OCI-LY1 (cell line): Measurements from ENCODE around the gene DUOX1.

Experiments used
- H2AFZ ChIP-seq: fragments of 200-600 bp; sonication (generic), shearing (Covaris generic); 2 replicates; pipeline ENCODE4 v1.6.0; 2014; ENCODE audit warnings: antibody characterized with exemption, mild to moderate bottlenecking, low read length
- H3F3A ChIP-seq: fragments of 200-600 bp; sonication (generic), shearing (Covaris generic); 2 replicates; pipeline ENCODE4 v1.6.0; 2014; ENCODE audit warnings: mild to moderate bottlenecking, antibody characterized with exemption, low read length, moderate library complexity; ENCODE audit not compliant: insufficient read depth
- H3K27ac ChIP-seq: fragments of 200-600 bp; sonication (generic); 2 replicates; pipeline ENCODE4 v1.5.1; 2014; ENCODE audit warnings: low read length, mixed run types, mild to moderate bottlenecking, low read depth; ENCODE audit not compliant: poor library complexity, severe bottlenecking
- H3K27me3 ChIP-seq: fragments of 200-600 bp; sonication (generic); 2 replicates; pipeline ENCODE4 v1.6.0; 2014; ENCODE audit warnings: antibody characterized with exemption, mild to moderate bottlenecking, low read length, moderate library complexity; ENCODE audit not compliant: insufficient read depth
- H3K36me3 ChIP-seq: fragments of 200-600 bp; sonication (generic); 2 replicates; pipeline ENCODE4 v1.6.1; 2014; ENCODE audit warnings: mild to moderate bottlenecking, antibody characterized with exemption, low read length, moderate library complexity, mixed read lengths; ENCODE audit not compliant: insufficient read depth
- H3K4me1 ChIP-seq: fragments of 200-600 bp; sonication (generic); 2 replicates; pipeline ENCODE4 v1.5.1; 2014; ENCODE audit warnings: mild to moderate bottlenecking, low read length, moderate library complexity; ENCODE audit not compliant: insufficient read depth, severe bottlenecking
- H3K4me2 ChIP-seq: fragments of 200-600 bp; sonication (generic), shearing (Covaris generic); 2 replicates; pipeline ENCODE4 v1.6.1; 2014; ENCODE audit warnings: low read length
- H3K4me3 ChIP-seq: fragments of 200-600 bp; sonication (generic); 2 replicates; pipeline ENCODE4 v1.5.1; 2014; ENCODE audit warnings: low read length, low read depth, mild to moderate bottlenecking, mixed read lengths; ENCODE audit not compliant: poor library complexity, severe bottlenecking
- H3K79me2 ChIP-seq: fragments of 200-600 bp; shearing (Covaris generic); 2 replicates; pipeline ENCODE4 v1.6.1; 2016; ENCODE audit warnings: mixed run types, low read length, mixed read lengths; ENCODE audit not compliant: insufficient read depth
- H3K9ac ChIP-seq: fragments of 200-600 bp; sonication (generic), shearing (Covaris generic); 2 replicates; pipeline ENCODE4 v1.6.1; 2014; ENCODE audit warnings: mild to moderate bottlenecking, low read length, mixed read lengths
- H3K9me2 ChIP-seq: fragments of 200-600 bp; sonication (generic), shearing (Covaris generic); 2 replicates; pipeline ENCODE4 v1.6.1; 2014; ENCODE audit warnings: low read depth, mild to moderate bottlenecking, low read length, mixed read lengths
- H3K9me3 ChIP-seq: fragments of 200-600 bp; shearing (Covaris generic); 2 replicates; pipeline ENCODE4 v1.6.1; 2014; ENCODE audit warnings: low read length, mixed read lengths
- H4K20me1 ChIP-seq: fragments of 200-600 bp; sonication (generic), shearing (Covaris generic); 2 replicates; pipeline ENCODE4 v1.6.0; 2016; ENCODE audit warnings: mild to moderate bottlenecking, low read length; ENCODE audit not compliant: insufficient read depth
- CTCF ChIP-seq: fragments of 200-600 bp; sonication (generic), shearing (Covaris generic); IDR thresholded peaks from 2 replicates; pipeline ENCODE4 v1.5.1; 2017; ENCODE audit warnings: mild to moderate bottlenecking, antibody characterized with exemption, low read length, moderate library complexity, mixed read lengths
- EZH2 ChIP-seq: fragments of 200-600 bp; sonication (generic), shearing (Covaris generic); IDR thresholded peaks from 2 replicates; pipeline ENCODE4 v1.8.0; 2017; ENCODE audit warnings: borderline replicate concordance, mixed run types, mild to moderate bottlenecking, antibody characterized with exemption, low read length, moderate library complexity, mixed read lengths

The DUOX1 gene

GRCh38 chr15:45155739-45156138 lies 25.9 kb downstream of the DUOX1 start:
- no peaks in the 10 kb centered on the region for H3F3A ChIP-seq
- no peak overlapping the region for H3K4me3 ChIP-seq
- H3K4me2 ChIP-seq: no peak overlapping the region
- H3K27me3 ChIP-seq: no peaks in the 10 kb centered on the region
- no peaks in the 10 kb centered on the region for H3K36me3 ChIP-seq
- no peak overlapping the region for H3K27ac ChIP-seq
- no peak overlapping the region for H2AFZ ChIP-seq
- no peaks in the 10 kb centered on the region for H3K9me3 ChIP-seq
- no peaks in the 10 kb centered on the region for H4K20me1 ChIP-seq
- H3K9me2 ChIP-seq: no peaks in the 10 kb centered on the region
- TF ChIP-seq CTCF (no peak), EZH2 (no peak)
- no peaks in the 10 kb centered on the region for H3K4me1 ChIP-seq
- no peak overlapping the region for H3K9ac ChIP-seq
- H3K79me2 ChIP-seq: no peaks in the 10 kb centered on the region

GRCh38 chr15:45156744-45157455 lies 27.1 kb downstream of the DUOX1 start:
- Histone ChIP-seq H3K9ac (no peak overlapping the region), H3K36me3 (no peaks in the 10 kb centered on the region), H3K4me1 (no peaks in the 10 kb centered on the region), H3K4me2 (no peak overlapping the region), H3K27ac (no peak overlapping the region), H4K20me1 (no peaks in the 10 kb centered on the region), H3F3A (no peaks in the 10 kb centered on the region), H3K27me3 (no peaks in the 10 kb centered on the region), H2AFZ (no peak overlapping the region), H3K79me2 (no peaks in the 10 kb centered on the region), H3K9me2 (no peaks in the 10 kb centered on the region), H3K9me3 (no peaks in the 10 kb centered on the region), H3K4me3 (no peak overlapping the region)
- TF ChIP-seq EZH2: no peak
- TF ChIP-seq CTCF: no peak

- Histone ChIP-seq H3K27ac (no peak overlapping the region), H3K36me3 (no peaks in the 10 kb centered on the region), H3K79me2 (no peaks in the 10 kb centered on the region), H3K4me2 (no peak overlapping the region), H2AFZ (no peak overlapping the region), H3K9me3 (no peaks in the 10 kb centered on the region), H3K27me3 (no peaks in the 10 kb centered on the region), H3K9me2 (no peaks in the 10 kb centered on the region), H3F3A (no peaks in the 10 kb centered on the region), H3K9ac (no peak overlapping the region), H3K4me1 (no peaks in the 10 kb centered on the region), H3K4me3 (no peak overlapping the region), H4K20me1 (no peaks in the 10 kb centered on the region)
- TF ChIP-seq CTCF: no peak
- TF ChIP-seq EZH2: no peak
These were observed 28.2 kb downstream of the DUOX1 start for GRCh38 chr15:45157974-45158373.
